Measurements from ENCODE around the gene R3HCC1L. TPM values are rescaled to one million over a fixed set of nuclear protein-coding genes. Genes with fewer than 3 reads are reported as not detected.

The R3HCC1L gene
- total and polyA plus RNA-seq, 2 donors (not counting 1 experiment from before 2014, with no cell fraction given), result 11.6 to 25.1 TPM

GRCh38 chr10:98262571-98262970, 128.1 kb downstream of the R3HCC1L start:
- 92% methylated on average over 6 of the region's 7 CpGs for WGBS (ENCODE audit: insufficient coverage)
- Histone ChIP-seq H2AFZ (ENCODE audit: insufficient read depth, low read depth, low read length, poor library complexity, severe bottlenecking) (no peak overlapping the region), H3K27ac (ENCODE audit: low read length in 2 of 2) (no peak overlapping the region), H3K79me2 (ENCODE audit: control insufficient read depth, insufficient read depth, low read length) (no peaks in the 10 kb centered on the region), H3K4me1 (ENCODE audit: control insufficient read depth in 2 of 2, insufficient read depth in 2 of 2, low read length in 2 of 2) (peaks cover 1 to 2% of the 10 kb centered on the region in 2 donors), H3K4me3 (ENCODE audit: control extremely low read depth in 1 of 5, extremely low read depth in 1 of 5, insufficient read depth in 1 of 5, low read depth in 2 of 5, low read length in 4 of 5) (no peak overlapping the region), H3K9me3 (ENCODE audit: control extremely low read depth in 1 of 3, control insufficient read depth in 2 of 3, insufficient read depth in 1 of 3, low read length in 2 of 3) (peaks cover 0 to 4% (median 0%) of the 10 kb centered on the region in 3 donors), H3K36me3 (replicated peaks in 1 of 2; ENCODE audit: control extremely low read depth in 1 of 2, control insufficient read depth in 1 of 2, extremely low read depth in 1 of 2, insufficient read depth in 2 of 2, low read length in 1 of 2) (no peaks in the 10 kb centered on the region), H3K4me2 (replicated peaks; ENCODE audit: low read depth, low read length, poor library complexity, severe bottlenecking) (no peak overlapping the region), H3K9ac (ENCODE audit: low read length) (no peak overlapping the region), H4K20me1 (ENCODE audit: control insufficient read depth, insufficient read depth, low read length, poor library complexity, severe bottlenecking) (no peaks in the 10 kb centered on the region), H3K27me3 (replicated peaks in 1 of 4; ENCODE audit: control extremely low read depth in 1 of 4, control insufficient read depth in 3 of 4, insufficient read depth in 4 of 4, low read length in 3 of 4) (peaks cover 0 to 5% (median under 1%) of the 10 kb centered on the region in 4 experiments)
- TF ChIP-seq CTCF (IDR thresholded peaks at IDR 0.05) (no peak), EZH2 (IDR thresholded peaks at IDR 0.05; ENCODE audit: borderline replicate concordance, insufficient read depth, low read depth, low read length, poor library complexity, severe bottlenecking) (no peak)
- H3K9me3 Mint-ChIP-seq (ENCODE audit: insufficient read depth), result no peaks in the 10 kb centered on the region
- DNase-seq, result peak; percentile 40
- peaks cover 13% of the 10 kb centered on the region for H3K27me3 Mint-ChIP-seq
- no peak for ATAC-seq (ENCODE audit: low read depth)
- intact Hi-C loops (cut with micrococcal nuclease), result no loop called here
- POLR2A ChIA-PET, result no interaction called here
- H3K27ac Mint-ChIP-seq, result no peak overlapping the region
- no peak overlapping the region for H3K4me3 Mint-ChIP-seq
- CTCF ChIA-PET, result interaction anchor here (1.5 to 1.6 kb wide), 2 partner anchors 9 to 205 kb away, joined by 3 to 4 read pairs; no protein-coding TSS in a partner anchor
- peaks cover under 1% of the 10 kb centered on the region for H3K4me1 Mint-ChIP-seq

- Histone ChIP-seq H3K79me2 (ENCODE audit: control insufficient read depth, insufficient read depth, low read length) (no peaks in the 10 kb centered on the region), H3K36me3 (replicated peaks in 1 of 2; ENCODE audit: control extremely low read depth in 1 of 2, control insufficient read depth in 1 of 2, extremely low read depth in 1 of 2, insufficient read depth in 2 of 2, low read length in 1 of 2) (no peaks in the 10 kb centered on the region), H3K4me2 (replicated peaks; ENCODE audit: low read depth, low read length, poor library complexity, severe bottlenecking) (no peak overlapping the region), H3K9me3 (ENCODE audit: control extremely low read depth in 1 of 3, control insufficient read depth in 2 of 3, insufficient read depth in 1 of 3, low read length in 2 of 3) (peaks cover 0 to 4% (median 0%) of the 10 kb centered on the region in 3 donors), H2AFZ (ENCODE audit: insufficient read depth, low read depth, low read length, poor library complexity, severe bottlenecking) (no peak overlapping the region), H3K27me3 (replicated peaks in 1 of 4; ENCODE audit: control extremely low read depth in 1 of 4, control insufficient read depth in 3 of 4, insufficient read depth in 4 of 4, low read length in 3 of 4) (peaks cover 0 to 8% (median 2%) of the 10 kb centered on the region in 4 experiments), H3K27ac (ENCODE audit: low read length in 2 of 2) (no peak overlapping the region), H3K4me3 (ENCODE audit: control extremely low read depth in 1 of 5, extremely low read depth in 1 of 5, insufficient read depth in 1 of 5, low read depth in 2 of 5, low read length in 4 of 5) (no peak overlapping the region), H4K20me1 (ENCODE audit: control insufficient read depth, insufficient read depth, low read length, poor library complexity, severe bottlenecking) (no peaks in the 10 kb centered on the region), H3K4me1 (ENCODE audit: control insufficient read depth in 2 of 2, insufficient read depth in 2 of 2, low read length in 2 of 2) (peaks cover 5% of the 10 kb centered on the region in 2 donors), H3K9ac (ENCODE audit: low read length) (no peak overlapping the region)
- peaks cover 13% of the 10 kb centered on the region for H3K27me3 Mint-ChIP-seq
- ATAC-seq (ENCODE audit: low read depth), result no peak
- peaks cover 4% of the 10 kb centered on the region for H3K4me1 Mint-ChIP-seq
- ChIA-PET CTCF (interaction anchor here (1.5 to 1.6 kb wide), 2 partner anchors 9 to 205 kb away, joined by 3 to 4 read pairs; no protein-coding TSS in a partner anchor), POLR2A (no interaction called here)
- WGBS (ENCODE audit: insufficient coverage), result no CpG with 5 or more reads among the region's 7 CpGs
- no peak overlapping the region for H3K4me3 Mint-ChIP-seq
- H3K9me3 Mint-ChIP-seq (ENCODE audit: insufficient read depth), result no peaks in the 10 kb centered on the region
- intact Hi-C loops (cut with micrococcal nuclease), result no loop called here
- H3K27ac Mint-ChIP-seq, result no peak overlapping the region
- DNase-seq, result no peak
- TF ChIP-seq CTCF (IDR thresholded peaks at IDR 0.05) (no peak), EZH2 (IDR thresholded peaks at IDR 0.05; ENCODE audit: borderline replicate concordance, insufficient read depth, low read depth, low read length, poor library complexity, severe bottlenecking) (no peak)
Measured at GRCh38 chr10:98263088-98263487, 128.6 kb downstream of the R3HCC1L start.
